Activated CD4-positive, alpha-beta T cell treated with anti-CD3 and anti-CD28 coated beads for 24 hours (primary cell): ENCODE measurements around the gene SLC25A25.

Experiments used
- DNase-seq, 2 donors: peaks; one replicate each; pipeline ENCODE4 v3.0.0-alpha.2; 2020; ENCODE audit warnings: low read depth in 2 of 2

SLC25A25 gene

DNA sequence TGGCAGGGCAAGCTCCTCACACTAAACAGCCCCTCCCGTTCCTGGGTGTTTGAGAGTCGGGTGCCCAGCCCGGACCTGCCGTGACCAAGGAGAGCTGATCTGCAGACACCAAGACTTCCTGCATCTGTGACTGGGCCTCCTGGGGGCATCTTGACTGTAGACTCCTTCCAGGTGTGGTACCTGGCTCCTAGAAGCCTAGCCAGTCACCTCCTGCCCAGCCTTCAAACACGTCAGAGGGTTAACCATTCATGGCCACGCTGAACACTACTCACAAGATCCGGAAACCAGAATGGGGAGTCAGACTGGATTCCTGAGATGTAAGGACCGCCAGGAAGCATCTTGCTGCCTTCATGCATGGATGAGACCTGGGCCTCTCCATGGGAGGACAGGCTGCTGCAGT, 77.5 kb downstream of the SLC25A25 start:
- no peak for DNase-seq

DNA sequence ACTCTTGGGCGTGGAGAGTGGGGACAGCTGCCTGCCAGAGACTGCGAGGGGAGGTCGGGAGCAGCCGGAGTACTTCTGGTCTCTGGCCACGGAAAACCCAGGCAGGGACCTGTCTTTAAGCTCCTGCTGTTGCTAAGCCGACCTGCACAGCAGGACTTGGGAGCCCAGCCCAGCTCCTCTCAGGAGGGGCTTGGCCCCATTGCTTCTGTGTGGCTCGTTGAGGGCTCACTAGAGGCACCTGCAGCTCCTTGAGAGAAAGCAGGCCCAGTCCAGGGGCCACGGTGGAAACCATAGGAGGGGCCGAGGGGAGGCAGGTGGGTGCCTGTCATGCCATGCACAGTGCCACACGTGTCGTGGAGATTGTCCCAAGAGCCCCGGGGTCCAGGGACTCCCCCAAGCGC, 77.9 kb downstream of the SLC25A25 start:
- no peak for DNase-seq

DNA sequence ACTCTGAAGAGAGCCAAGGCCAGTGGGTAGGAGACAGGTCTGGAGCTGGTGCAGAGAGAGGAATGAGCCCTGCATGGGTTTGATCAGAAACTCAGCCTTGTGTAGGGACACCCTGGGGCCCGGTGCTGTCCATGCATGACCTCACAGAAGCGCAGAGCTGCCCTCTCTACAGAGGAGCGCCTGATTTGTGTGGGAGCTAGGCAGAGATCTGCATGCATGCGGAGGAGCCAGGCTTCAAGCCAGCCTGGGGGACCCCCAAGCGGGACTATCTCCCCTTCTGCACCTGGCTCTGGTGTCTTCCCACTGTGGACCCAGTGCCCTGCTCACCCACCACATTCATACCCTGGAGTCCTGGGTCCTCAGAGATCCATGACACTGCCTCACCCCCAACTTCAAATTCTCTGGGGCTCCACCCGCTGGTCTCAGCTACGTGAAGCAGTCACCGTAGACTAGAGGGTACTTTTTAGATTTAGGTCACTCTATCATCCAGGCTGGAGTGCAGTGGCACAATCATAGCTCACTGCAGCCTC, 78.6 kb downstream of the SLC25A25 start:
- DNase-seq = no peak

DNA sequence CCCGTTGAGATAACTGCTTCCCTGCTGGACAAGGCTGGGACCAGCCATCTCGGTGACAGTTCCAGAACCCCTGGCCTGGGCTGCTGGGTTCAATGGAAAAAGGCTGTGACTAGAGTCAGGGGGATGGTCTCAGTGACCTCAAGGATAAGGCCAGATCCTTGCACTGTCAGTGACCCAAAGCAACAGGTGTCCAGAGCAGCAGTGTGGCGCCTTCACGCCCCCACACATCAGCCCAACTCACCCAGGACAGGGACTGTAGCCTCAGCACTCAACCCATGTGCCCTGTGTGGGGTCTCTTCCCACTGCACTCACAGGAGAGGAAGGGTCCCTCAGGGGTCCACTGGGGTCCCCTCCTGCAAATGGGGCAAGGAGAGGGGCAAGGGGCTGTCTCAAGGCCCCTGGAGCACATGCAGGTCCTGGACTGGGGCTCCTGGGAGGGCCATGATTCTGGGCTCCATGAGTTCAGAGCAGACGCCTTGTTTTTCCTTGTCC, 80.5 kb downstream of the SLC25A25 start:
- no peak for DNase-seq

DNA sequence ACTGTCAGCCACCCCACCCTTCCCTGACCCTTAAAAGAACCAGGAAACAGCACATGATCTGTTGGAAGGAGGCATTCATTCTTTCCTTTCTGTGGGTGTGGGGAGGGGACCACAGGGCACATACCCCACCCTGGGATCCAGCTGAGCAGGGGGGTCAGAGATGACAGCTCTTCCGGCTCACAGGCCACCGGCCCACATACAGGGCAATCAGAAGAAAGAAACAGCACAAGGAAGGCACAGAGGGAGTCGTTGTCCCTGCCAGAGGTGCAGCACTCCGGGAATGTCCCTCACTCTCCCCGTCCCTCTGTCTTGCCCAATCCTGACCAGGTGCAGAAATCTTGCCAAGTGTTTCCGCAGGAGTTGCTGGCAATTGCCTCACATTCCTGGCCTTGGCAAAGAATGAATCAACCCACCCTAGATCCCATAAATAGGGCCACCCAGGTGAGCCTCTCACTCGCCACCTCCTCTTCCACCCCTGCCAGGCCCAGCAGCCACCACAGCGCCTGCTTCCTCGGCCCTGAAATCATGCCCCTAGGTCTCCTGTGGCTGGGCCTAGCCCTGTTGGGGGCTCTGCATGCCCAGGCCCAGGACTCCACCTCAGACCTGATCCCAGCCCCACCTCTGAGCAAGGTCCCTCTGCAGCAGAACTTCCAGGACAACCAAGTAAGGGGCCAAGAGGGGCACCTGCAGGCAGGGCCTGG, 81.1 kb downstream of the SLC25A25 start, which contains the start of gene LCN2:
TSS of gene LCN2 (plus strand) at position 453 of the 701 bp plus-strand sequence. CDS start at position 526, 73 bp downstream.
- no peak for DNase-seq

DNA sequence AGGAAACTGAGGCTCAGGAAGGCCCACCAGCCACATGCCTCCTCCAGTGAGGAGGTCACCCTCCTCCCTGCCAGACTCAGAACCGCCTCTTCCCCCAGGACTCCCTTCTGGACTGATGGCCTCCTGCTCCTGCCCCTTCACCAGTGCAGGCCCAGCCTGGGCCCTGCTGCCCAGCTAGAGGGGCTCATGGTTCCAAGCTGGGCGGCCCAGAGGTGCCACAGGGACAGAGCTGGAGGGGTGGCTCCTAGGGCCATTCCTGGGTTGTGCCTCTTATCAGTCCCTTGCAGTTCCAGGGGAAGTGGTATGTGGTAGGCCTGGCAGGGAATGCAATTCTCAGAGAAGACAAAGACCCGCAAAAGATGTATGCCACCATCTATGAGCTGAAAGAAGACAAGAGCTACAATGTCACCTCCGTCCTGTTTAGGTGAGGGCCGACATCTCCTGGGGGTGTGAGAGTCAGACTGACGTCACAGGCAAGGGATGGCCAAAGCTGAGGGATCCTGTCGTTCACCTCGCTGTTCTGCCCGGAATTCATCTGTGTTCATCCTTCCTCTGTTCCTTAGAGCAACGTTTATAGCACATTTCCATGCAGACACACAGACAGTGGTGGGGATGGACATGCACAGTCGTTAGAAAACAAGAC, 82.0 kb downstream of the SLC25A25 start:
- DNase-seq = no peak

DNA sequence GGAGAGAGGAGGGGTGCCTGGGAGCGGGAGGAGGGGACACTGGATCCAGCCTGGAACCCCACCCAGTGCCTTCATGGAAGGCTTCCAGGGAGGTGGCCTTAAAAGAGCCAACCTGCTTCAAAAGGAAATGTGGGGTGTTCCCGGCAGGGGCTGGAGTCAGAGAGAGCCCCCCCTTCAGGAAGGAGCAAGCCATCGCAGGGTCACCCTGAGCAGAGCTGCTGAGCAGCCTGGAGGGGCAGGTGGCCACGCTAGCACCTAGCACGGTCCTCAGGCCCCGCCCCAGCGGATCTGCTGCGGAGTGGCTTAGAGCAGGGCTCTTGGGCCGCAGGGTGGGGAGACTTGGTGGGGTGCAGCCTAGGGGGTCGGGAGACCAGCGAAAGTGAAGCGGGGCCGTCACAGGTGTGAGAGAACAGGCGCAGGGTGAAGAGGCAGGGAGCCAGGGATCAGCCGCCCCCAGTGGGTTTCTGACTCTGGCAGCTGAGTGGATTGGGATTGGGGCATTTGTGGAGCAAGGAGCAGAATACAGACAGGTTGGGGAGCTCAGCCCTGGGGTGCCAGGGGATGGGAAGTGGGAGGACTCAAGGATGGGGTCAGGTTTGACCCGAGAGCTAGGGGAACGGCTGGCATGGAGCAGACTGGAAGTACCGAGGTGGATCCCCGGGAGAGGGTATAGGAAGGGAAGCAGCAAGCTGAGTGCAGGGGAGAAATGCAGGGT, 82.7 kb downstream of the SLC25A25 start:
- no peak for DNase-seq

DNA sequence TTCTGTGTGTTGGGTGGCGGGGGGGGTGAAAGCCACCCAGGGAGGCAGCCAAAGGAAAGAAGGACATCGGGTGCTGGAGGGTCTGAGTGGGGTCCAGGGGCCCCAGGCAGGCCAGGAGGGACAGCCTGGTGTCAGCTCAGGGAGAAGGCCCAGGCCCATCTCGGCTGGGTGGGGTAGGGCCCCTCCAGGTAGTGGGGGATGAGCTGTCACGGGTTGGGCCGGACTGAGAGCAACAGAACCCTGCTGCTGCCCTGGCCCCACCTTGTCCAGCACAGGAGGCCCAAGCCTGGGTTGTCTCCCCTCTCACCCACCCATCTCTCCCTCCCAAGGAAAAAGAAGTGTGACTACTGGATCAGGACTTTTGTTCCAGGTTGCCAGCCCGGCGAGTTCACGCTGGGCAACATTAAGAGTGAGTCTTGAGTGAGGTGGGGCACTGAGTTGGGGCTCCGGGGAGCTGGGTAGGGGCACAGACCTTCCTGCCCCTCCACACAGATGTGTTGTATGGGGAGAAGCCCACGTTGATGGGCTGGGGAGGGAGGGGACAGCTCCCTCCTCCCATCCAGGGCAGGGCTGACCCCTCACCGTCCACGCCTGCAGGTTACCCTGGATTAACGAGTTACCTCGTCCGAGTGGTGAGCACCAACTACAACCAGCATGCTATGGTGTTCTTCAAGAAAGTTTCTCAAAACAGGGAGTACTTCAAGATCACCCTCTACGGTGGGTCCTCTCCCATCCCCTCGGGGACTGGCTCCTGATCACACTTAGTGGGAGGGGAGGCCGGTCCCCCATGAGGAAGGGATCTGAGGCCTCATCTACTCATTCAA, 83.5 kb downstream of the SLC25A25 start:
- DNase-seq = no peak

DNA sequence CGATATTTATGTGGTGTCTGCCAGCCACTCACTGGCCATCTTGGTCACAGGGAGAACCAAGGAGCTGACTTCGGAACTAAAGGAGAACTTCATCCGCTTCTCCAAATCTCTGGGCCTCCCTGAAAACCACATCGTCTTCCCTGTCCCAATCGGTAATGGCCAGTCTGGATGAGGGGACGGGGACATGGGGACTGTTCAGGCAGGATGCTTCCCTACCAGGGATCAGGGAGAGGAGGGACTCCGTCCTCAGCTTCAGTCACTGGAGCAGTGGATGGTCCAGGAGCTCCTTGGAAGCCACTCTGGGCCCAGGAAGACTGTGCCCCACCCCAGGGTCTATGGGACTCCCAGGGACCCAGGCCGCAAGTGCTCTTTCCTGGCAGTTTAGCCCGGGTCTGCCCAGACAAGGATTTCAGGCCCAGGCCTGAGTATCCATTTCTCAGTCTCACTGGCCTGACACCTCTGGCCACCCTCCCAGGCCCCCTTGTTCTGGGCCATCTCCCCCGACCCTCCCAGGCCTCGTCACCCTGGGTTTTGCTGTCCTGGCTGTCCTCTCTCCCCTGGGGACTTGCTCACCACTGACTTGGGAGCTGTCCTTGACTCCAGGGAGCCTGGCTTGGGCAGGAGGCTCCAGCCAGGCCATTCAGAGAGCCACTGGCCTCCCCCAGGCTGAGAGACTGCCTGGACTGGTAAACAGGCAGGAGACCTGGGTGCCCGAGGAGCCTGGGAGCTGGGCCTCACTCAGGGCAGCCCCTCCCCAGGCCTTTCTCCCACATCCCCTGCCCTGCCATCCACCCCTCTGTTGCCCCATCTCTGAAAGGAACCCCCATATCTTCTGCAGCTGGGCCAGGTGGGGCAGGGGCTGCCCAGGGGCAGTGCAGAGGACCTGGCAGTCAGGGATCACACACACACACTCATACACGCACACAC, 84.4 kb downstream of the SLC25A25 start:
- DNase-seq = no peak

DNA sequence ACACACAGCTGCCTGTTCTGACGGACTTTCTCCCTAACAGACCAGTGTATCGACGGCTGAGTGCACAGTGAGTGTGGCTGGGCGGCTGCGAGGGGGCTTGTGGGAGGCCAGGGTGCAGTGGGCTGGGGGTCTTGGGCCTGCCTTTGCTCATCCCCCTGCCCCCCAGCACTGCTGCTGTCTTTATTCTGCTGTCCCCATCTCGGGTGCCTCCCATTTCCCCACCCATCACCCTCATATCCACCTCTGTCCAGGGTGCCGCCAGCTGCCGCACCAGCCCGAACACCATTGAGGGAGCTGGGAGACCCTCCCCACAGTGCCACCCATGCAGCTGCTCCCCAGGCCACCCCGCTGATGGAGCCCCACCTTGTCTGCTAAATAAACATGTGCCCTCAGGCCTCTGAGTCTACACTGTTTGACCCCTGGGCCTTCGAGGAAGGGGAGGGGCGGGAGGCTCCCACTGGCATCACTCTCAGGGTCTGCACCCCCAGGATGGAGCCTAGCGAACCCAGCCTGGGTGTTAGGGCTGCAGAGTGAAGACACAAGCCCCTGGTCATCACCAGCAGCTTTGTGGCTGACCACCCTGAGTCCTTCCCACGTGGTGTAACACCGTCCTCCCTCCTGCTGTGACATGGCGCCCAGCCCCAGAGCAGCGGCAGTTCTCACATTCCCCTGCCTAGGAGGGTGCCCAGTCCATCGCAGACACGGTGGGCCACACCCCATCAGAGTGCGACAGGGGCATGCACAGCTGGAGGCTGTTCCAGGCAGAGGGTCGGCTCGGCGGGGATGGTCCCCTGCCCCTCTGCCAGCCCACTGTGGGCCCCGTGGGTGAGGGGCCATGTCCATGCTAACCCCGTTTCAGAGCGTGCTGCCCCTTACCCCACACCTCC, 85.3 kb downstream of the SLC25A25 start:
- no peak for DNase-seq

DNA sequence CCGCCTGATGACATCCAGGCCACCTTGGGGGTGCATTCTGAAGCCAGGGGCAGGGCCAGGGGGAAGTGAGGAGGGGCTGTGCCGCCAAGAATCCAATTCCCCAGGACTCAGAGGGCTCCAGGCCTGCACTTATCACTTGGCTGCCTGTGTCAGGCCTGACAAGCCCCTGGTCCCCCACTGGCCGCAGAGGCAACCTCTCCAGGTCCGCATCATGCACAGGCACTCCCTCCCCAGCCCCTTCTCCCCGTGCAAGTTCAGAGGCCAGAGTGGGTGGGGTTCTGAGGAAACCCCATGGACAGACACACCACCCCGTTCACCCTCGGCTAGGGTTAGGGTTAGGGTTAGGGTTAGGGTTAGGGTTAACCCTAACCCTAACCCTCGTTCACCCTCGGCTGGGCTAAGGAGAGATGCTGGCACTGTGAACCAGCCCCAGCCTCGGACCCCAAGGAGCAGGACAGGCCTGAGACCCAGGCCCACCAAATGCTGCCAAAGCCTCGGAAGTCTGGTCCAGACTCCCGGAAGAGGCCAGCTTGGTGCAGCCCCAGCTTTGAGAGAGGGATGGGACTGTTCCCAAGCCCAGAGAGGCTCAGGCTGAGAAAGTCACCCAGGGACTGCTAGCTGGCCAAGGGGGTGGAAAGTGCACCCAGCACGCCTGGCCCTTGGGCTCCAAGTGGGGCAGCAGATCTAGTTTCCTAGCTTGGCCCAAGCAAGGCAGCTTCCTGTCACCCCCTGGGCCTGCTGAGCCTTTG, 86.1 kb downstream of the SLC25A25 start:
- DNase-seq = no peak

DNA sequence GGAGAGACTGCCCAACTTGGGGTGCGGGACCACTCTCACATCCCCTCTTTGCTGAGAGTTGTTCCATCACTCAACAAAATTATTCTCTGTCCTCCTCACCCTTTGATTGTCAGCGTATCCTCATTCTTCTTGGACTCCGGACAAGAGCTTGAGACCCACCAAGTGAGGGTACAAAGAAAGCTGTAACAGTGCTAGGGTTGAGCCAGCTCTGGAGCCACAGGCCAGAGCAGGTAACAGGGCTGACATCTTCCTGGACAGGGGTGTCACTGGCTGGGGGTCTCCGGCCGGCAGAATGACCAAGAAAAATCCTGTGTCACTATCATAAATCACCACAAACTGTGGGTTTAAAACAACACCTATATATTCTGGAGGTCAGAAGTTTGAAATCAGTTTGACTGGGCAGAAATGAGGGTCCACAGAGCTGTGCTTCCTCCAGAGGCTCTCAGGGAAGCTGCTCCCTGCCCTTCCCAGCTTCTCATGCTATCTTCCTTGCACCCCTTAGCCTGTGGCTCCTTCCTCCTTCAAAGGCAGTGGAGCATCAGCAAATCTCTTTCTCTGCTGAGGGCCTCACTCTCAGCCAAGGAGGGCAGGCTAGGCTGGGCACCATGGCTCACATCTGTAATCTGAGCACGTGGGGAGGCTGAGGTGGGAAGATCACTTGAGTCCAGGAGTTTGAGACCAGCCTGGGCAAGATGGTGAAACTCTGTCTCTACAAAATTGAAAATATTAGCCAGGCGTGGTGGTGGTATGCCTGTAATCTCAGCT, 87.9 kb downstream of the SLC25A25 start:
- DNase-seq = no peak
